GM12878 (cell line): Measurements from ENCODE around the gene PGC. TPM values are rescaled to one million over a fixed set of nuclear protein-coding genes. Genes with fewer than 3 reads are reported as not detected.

ENCODE experiments used
- ATAC-seq: fragments of 200-7000 bp; cut with Tn5 transposase; 3 replicates; pipeline ENCODE4 v1.9.1; 2020; ENCODE audit warnings: mild to moderate bottlenecking, moderate library complexity
- BruUV-seq: library from RNA; stranded (reverse); fragments of 400-500 nt; replicated peaks from 2 replicates; lab custom pipeline; 2021; lab: Mats Ljungman, UMichigan
- CTCF ChIA-PET: fragments of 300-600 bp; sonication (Branson Sonifier 250); formaldehyde crosslinking; extraction: SDS; loops from one replicate; lab custom pipeline; 2021; ENCODE audit warnings: inconsistent platforms; lab: Yijun Ruan, JAX
- POLR2A ChIA-PET: fragments of 350-600 bp; formaldehyde crosslinking; extraction: SDS; loops from one replicate; lab custom pipeline; 2021; ENCODE audit warnings: inconsistent platforms; lab: Charles Lee
- RAD21 ChIA-PET: fragments of 300-600 bp; sonication (Branson Sonifier 250); formaldehyde crosslinking; loops from one replicate; lab custom pipeline; 2023; ENCODE audit warnings: antibody characterized with exemption; ENCODE audit not compliant: unreplicated experiment; lab: Charles Lee
- SMC1A ChIA-PET: fragments of 300-600 bp; sonication (Branson Sonifier 250); formaldehyde crosslinking; loops from one replicate; lab custom pipeline; 2023; ENCODE audit not compliant: unreplicated experiment, uncharacterized antibody; lab: Charles Lee
- DNase-seq: peaks from one replicate; pipeline ENCODE4 v3.0.0-alpha.2; 2011; ENCODE audit warnings: low read depth, low spot score
- FAIRE-seq: peaks from 3 replicates; lab custom pipeline; 2011; peaks lifted over from hg19 to GRCh38; lab: Jason Lieb, UNC
- H2AFZ ChIP-seq: 2 replicates; pipeline ENCODE4 v1.6.0; 2011; ENCODE audit warnings: low read depth, low read length, control low read depth; ENCODE audit not compliant: control insufficient read depth
- H3K27ac ChIP-seq: 2 replicates; pipeline ENCODE4 v1.5.1; 2011; ENCODE audit warnings: control low read depth; ENCODE audit not compliant: control insufficient read depth, insufficient read depth
- H3K27me3 ChIP-seq, 2 experiments: replicated peaks in 1 of 2; 2 replicates each; pipeline versions ENCODE4 v1.6.0 to v1.6.1; 2011; ENCODE audit warnings: low read length in 1 of 2; ENCODE audit not compliant: control insufficient read depth in 2 of 2, insufficient read depth in 2 of 2
- H3K36me3 ChIP-seq, 2 experiments: 2 replicates each; pipeline ENCODE4 v1.5.1; 2011; ENCODE audit warnings: low read length in 1 of 2; ENCODE audit not compliant: control insufficient read depth in 2 of 2, insufficient read depth in 2 of 2
- H3K4me1 ChIP-seq: 2 replicates; pipeline ENCODE4 v1.6.1; 2011; ENCODE audit warnings: mild to moderate bottlenecking, low read length, moderate library complexity, mixed read lengths; ENCODE audit not compliant: control insufficient read depth, insufficient read depth
- H3K4me2 ChIP-seq: 2 replicates; pipeline ENCODE4 v1.6.0; 2011; ENCODE audit warnings: control low read depth; ENCODE audit not compliant: control insufficient read depth, insufficient read depth
- H3K4me3 ChIP-seq: fragments of 200-600 bp; sonication (generic); 2 replicates; pipeline ENCODE4 v1.5.1; 2016
- H3K79me2 ChIP-seq: 2 replicates; pipeline ENCODE4 v1.6.0; 2011; ENCODE audit warnings: low read length; ENCODE audit not compliant: control insufficient read depth, insufficient read depth
- H3K9ac ChIP-seq: 2 replicates; pipeline ENCODE4 v1.8.0; 2011; ENCODE audit warnings: low read length, control low read depth, mixed read lengths; ENCODE audit not compliant: control insufficient read depth, insufficient read depth
- H3K9me3 ChIP-seq: replicated peaks from 3 replicates; pipeline ENCODE4 v1.5.1; 2011; ENCODE audit warnings: mild to moderate bottlenecking, low read length; ENCODE audit not compliant: control insufficient read depth, insufficient read depth
- H4K20me1 ChIP-seq: 2 replicates; pipeline ENCODE4 v1.6.0; 2011; ENCODE audit not compliant: control insufficient read depth, insufficient read depth
- ASH2L ChIP-seq: fragments of 300-600, 200-600 bp; sonication (generic); IDR thresholded peaks from 2 replicates; pipeline ENCODE4 v1.6.1; 2017; ENCODE audit warnings: low read depth, mild to moderate bottlenecking, borderline replicate concordance
- BACH1 ChIP-seq: fragments of 450-650 bp; IDR thresholded peaks from 2 replicates; pipeline ENCODE4 v1.6.1; 2017; ENCODE audit warnings: mild to moderate bottlenecking, borderline replicate concordance
- CTCF ChIP-seq, 3 experiments: IDR thresholded peaks in 2 of 3; conservative IDR thresholded peaks in 1 of 3; 2 replicates each; pipeline ENCODE4 v1.5.1; 2011; ENCODE audit warnings: low read depth in 3 of 3, low read length in 3 of 3, mild to moderate bottlenecking in 3 of 3, control low read depth in 2 of 3, moderate library complexity in 2 of 3, inconsistent platforms in 1 of 3, mixed read lengths in 1 of 3; ENCODE audit not compliant: control insufficient read depth in 2 of 3, insufficient read depth in 1 of 3; ENCODE audit errors: extremely low read depth in 1 of 3
- DPF2 ChIP-seq: fragments of 450-650 bp; IDR thresholded peaks from 2 replicates; pipeline ENCODE4 v1.6.1; 2017; ENCODE audit warnings: mild to moderate bottlenecking
- GATAD2B ChIP-seq: fragments of 450-650 bp; conservative IDR thresholded peaks from 2 replicates; pipeline ENCODE4 v1.6.1; 2017; ENCODE audit warnings: low read depth, mild to moderate bottlenecking, moderate library complexity
- MYB ChIP-seq: fragments of 150-350 bp; IDR thresholded peaks from 2 replicates; pipeline ENCODE4 v1.6.1; 2014; ENCODE audit warnings: mild to moderate bottlenecking, low read depth, low read length, borderline replicate concordance
- PAX8 ChIP-seq: fragments of 450-650 bp; IDR thresholded peaks from 2 replicates; pipeline ENCODE4 v1.6.1; 2017; ENCODE audit warnings: mild to moderate bottlenecking, moderate library complexity
- POU2F2 ChIP-seq: IDR thresholded peaks from 3 replicates; pipeline ENCODE4 v1.6.1; 2011; ENCODE audit warnings: low read depth, mild to moderate bottlenecking, low read length, borderline replicate concordance
- SP1 ChIP-seq: IDR thresholded peaks from one replicate; pipeline ENCODE4 v1.6.1; 2011; ENCODE audit warnings: low read depth, low read length
- SUZ12 ChIP-seq: fragments of 200-600 bp; sonication (generic); IDR thresholded peaks from one replicate; pipeline ENCODE4 v1.6.1; 2018; ENCODE audit warnings: antibody characterized with exemption, mild to moderate bottlenecking; ENCODE audit not compliant: unreplicated experiment
- ZNF592 ChIP-seq: fragments of 450-650 bp; IDR thresholded peaks from 2 replicates; pipeline ENCODE4 v1.6.1; 2017; ENCODE audit warnings: mild to moderate bottlenecking, moderate library complexity
- ZSCAN29 ChIP-seq: fragments of 450-650 bp; IDR thresholded peaks from 2 replicates; pipeline ENCODE4 v1.6.1; 2017; ENCODE audit warnings: mild to moderate bottlenecking, moderate library complexity
- WGBS: methylation state at CpG from one replicate; pipeline ENCODE4 v1.1.6; 2016; ENCODE audit warnings: low lambda C conversion rate; ENCODE audit not compliant: insufficient replicate concordance, insufficient coverage; ENCODE audit errors: missing lambda C conversion rate; 5-methylcytosine and 5-hydroxymethylcytosine counted together
- in situ Hi-C: fragments of 300-500 bp; cut with MboI; formaldehyde crosslinking; loops from 9 replicates; pipeline ENCODE4 v1.14.3; 2018; ENCODE audit warnings: mixed read lengths
- intact Hi-C: fragments of 100-400 bp; cut with micrococcal nuclease; formaldehyde crosslinking; loops from one replicate; pipeline ENCODE4 v1.14.2; 2022; ENCODE audit not compliant: unreplicated experiment
- polyA plus RNA-seq, 11 experiments: library from polyadenylated mRNA; depleted of rRNA in 4 of 11; unstranded in 6 of 11; stranded (reverse) in 5 of 11; fragments of >200 nt; fragmentation: Nextera tagmentation in 4 of 11; fragmentation: Illumina TruSeq in 1 of 11; extraction: Ambion mirVana in 4 of 11; extraction: Trizol in 1 of 11; gene quantifications; 1 replicate in 1 of 11; 2 replicates in 10 of 11; pipeline versions ENCODE4 v1.2.1 to v1.2.3, GENCODE V29; 2011 to 2016; ENCODE audit warnings: inconsistent platforms in 2 of 11, missing spikeins in 2 of 11, low read depth in 1 of 11
- total RNA-seq, 4 experiments: library from RNA; depleted of rRNA in 3 of 4; stranded (reverse); fragments of >200 nt in 3 of 4; fragmentation: Illumina TruSeq in 1 of 4; extraction: Trizol in 1 of 4; gene quantifications; 2 replicates each; pipeline versions ENCODE4 v1.2.1 to v1.2.3, GENCODE V29; 2013 to 2021

The PGC gene
- total and polyA plus RNA-seq, 10 of the 15 experiments (the other 5 are each of a cell fraction or from before 2014, with no cell fraction given): 0.26 TPM; not detected in 9

- TF ChIP-seq ZNF592 (peak; percentile 60; the same call in 1 of the 2 replicates), SP1 (peak; percentile 33)
These were observed 40.2 kb upstream of the PGC start, which contains the start of gene TOMM6 (continued) for GRCh38 chr6:41787219-41787917.

- H3K4me2 ChIP-seq: peak overlapping the region; percentile 98
- peak overlapping the region; percentile 100 for H3K4me3 ChIP-seq
- no peak for FAIRE-seq
- peaks cover 25% of the 10 kb centered on the region for H3K79me2 ChIP-seq
- ChIA-PET SMC1A (interaction anchor here (1.6 to 5.6 kb wide), 3 partner anchors 134 to 258 kb away, joined by 6 to 54 read pairs (median 20); partner anchors contain the start of genes BYSL and MED20), CTCF (interaction anchor here (0.5 to 8.3 kb wide), 32 partner anchors 8 to 1106 kb away, joined by 3 to 141 read pairs (median 4); partner anchors contain the start of genes BYSL, MED20 and TAF8), POLR2A (interaction anchor here (1.0 to 3.9 kb wide), 10 partner anchors 15 to 262 kb away, joined by 3 to 30 read pairs (median 3); partner anchors contain the start of genes BYSL and MED20), RAD21 (interaction anchor here (0.6 to 5.0 kb wide), 12 partner anchors 8 to 262 kb away, joined by 3 to 80 read pairs (median 4); partner anchors contain the start of genes BYSL, MED20 and USP49)
- H3K4me1 ChIP-seq: peaks cover 22% of the 10 kb centered on the region
- DNase-seq: no peak
- peak overlapping the region; percentile 93 for H3K27ac ChIP-seq
- H3K9me3 ChIP-seq: no peaks in the 10 kb centered on the region
- intact Hi-C loops: loop anchor here (1.0 to 5.0 kb wide), 6 partner anchors 52 to 776 kb away; partner anchors contain the start of genes BYSL, MED20, TFEB and UBR2
- no peaks in the 10 kb centered on the region for H4K20me1 ChIP-seq
- peak; percentile 91 for ATAC-seq
- peaks cover 2 to 18% of the 10 kb centered on the region in 2 experiments; a peak in 3 of 4 replicates for H3K36me3 ChIP-seq
- in situ Hi-C loops: loop anchor here (5.0 kb wide), 1 partner anchor 256 kb away; no protein-coding TSS in a partner anchor
- H3K9ac ChIP-seq: peak overlapping the region; percentile 94
- WGBS: under 1% methylated on average over 26 of the region's 58 CpGs
- H3K27me3 ChIP-seq: no peaks in the 10 kb centered on the region
- TSS peak; percentile 89 for BruUV-seq
- H2AFZ ChIP-seq: peak overlapping the region; percentile 96
- peak; percentile 76; the same call in 1 of the 2 replicates for TF ChIP-seq GATAD2B
- peak; percentile 65 to 86 (median 71); a peak in 5 of 6 replicates for TF ChIP-seq CTCF (IDR thresholded peaks at IDR 0.05 in 2 of 3, conservative IDR thresholded peaks at IDR 0.05 in 1 of 3; ENCODE audit: control insufficient read depth in 2 of 3, extremely low read depth in 1 of 3, insufficient read depth in 1 of 3, low read depth in 3 of 3, low read length in 3 of 3)
- no peak for TF ChIP-seq MYB
- TF ChIP-seq BACH1: peak; percentile 75
- TF ChIP-seq SUZ12: no peak
- no peak for TF ChIP-seq PAX8
- no peak for TF ChIP-seq POU2F2
- no peak for TF ChIP-seq ASH2L
- TF ChIP-seq DPF2: peak; percentile 74
- TF ChIP-seq ZSCAN29: peak; percentile 62; the same call in 1 of the 2 replicates
These were observed 39.4 kb upstream of the PGC start for GRCh38 chr6:41786451-41787218.
